Transverse colon (tissue), 4 donors: ENCODE results near the gene ALDH1A1. TPM values are rescaled to one million over a fixed set of nuclear protein-coding genes. Genes with fewer than 3 reads are reported as not detected.

Experiments used
- DNase-seq: peaks from one replicate; pipeline ENCODE4 v3.0.0-alpha.2; 2019
- H3K27ac ChIP-seq, 4 donors: fragments of 200-600 bp; sonication (generic); 2 replicates each; pipeline ENCODE4 v1.5.1; 2016 to 2018; ENCODE audit warnings: inconsistent platforms in 4 of 4
- H3K27me3 ChIP-seq: fragments of 200-600 bp; sonication (generic); 2 replicates; pipeline ENCODE4 v1.5.1; 2017; ENCODE audit warnings: inconsistent platforms
- H3K36me3 ChIP-seq, 4 donors: fragments of 200-600 bp; sonication (generic); 2 replicates each; pipeline ENCODE4 v1.5.1; 2017 to 2019; ENCODE audit warnings: inconsistent platforms in 4 of 4
- H3K4me1 ChIP-seq, 4 donors: fragments of 200-600 bp; sonication (generic); 2 replicates each; pipeline ENCODE4 v1.5.1; 2017 to 2020; ENCODE audit warnings: inconsistent platforms in 4 of 4
- H3K4me3 ChIP-seq, 4 donors: fragments of 200-600 bp; sonication (generic); 1 replicate in 1 of 4; 2 replicates in 3 of 4; pipeline versions ENCODE4 v1.5.1 to v1.6.1; 2017 to 2019; ENCODE audit warnings: inconsistent platforms in 4 of 4
- H3K9me3 ChIP-seq, 2 donors: fragments of 200-600 bp; sonication (generic); 2 replicates each; pipeline ENCODE4 v1.5.1; 2017 to 2019; ENCODE audit warnings: inconsistent platforms in 2 of 2
- EP300 ChIP-seq: sonication (generic); formaldehyde crosslinking; IDR thresholded peaks from one replicate; pipeline ENCODE4 v1.6.1; 2017; ENCODE audit warnings: antibody characterized with exemption, low read depth
- POLR2A ChIP-seq: fragments of 450-650 bp; IDR thresholded peaks from one replicate; pipeline ENCODE4 v1.6.1; 2016; ENCODE audit warnings: antibody characterized with exemption, mild to moderate bottlenecking, moderate library complexity
- POLR2AphosphoS5 ChIP-seq, 3 donors: sonication (generic); formaldehyde crosslinking; IDR thresholded peaks; one replicate each; pipeline ENCODE4 v1.6.1; 2016; ENCODE audit warnings: antibody characterized with exemption in 3 of 3
- WGBS, 2 donors: methylation state at CpG; one replicate each; pipeline ENCODE4 v1.1.5; 2018; ENCODE audit warnings: low coverage in 1 of 2; 5-methylcytosine and 5-hydroxymethylcytosine counted together
- in situ Hi-C, 4 donors: fragments of 200-750 bp; cut with MboI; loops; one replicate each; pipeline versions ENCODE4 v1.15.0 to v1.15.1; 2017; ENCODE audit warnings: low sequenced_read_pairs in 3 of 4, low pct_ligation_motif_present in 1 of 4, low pct_unique_long_range_greater_than_20kb in 1 of 4
- intact Hi-C: fragments of 100-400 bp; cut with DNase I; formaldehyde crosslinking; loops from one replicate; pipeline ENCODE4 v1.15.1; 2023; ENCODE audit warnings: low total_unique reads
- total RNA-seq, 4 donors: library from RNA; depleted of rRNA; stranded (reverse); fragments of >200 nt; gene quantifications; one replicate each; pipeline ENCODE4 v1.1.0, GENCODE V29; 2016
- TF ChIP-seq, protein P1 (sequence below), 5 experiments: fragments of 200-600 bp in 3 of 5; fragments of 450-650 bp in 2 of 5; sonication (generic) in 3 of 5; IDR thresholded peaks; 1 replicate in 2 of 5; 2 replicates in 3 of 5; pipeline ENCODE4 v1.5.1; 2016 to 2017; ENCODE audit warnings: antibody characterized with exemption in 5 of 5, inconsistent platforms in 3 of 5, mild to moderate bottlenecking in 2 of 5, moderate library complexity in 1 of 5

Gene ALDH1A1
- total RNA-seq, 4 donors from 2014 or later: 76.3 to 566 (median 288) TPM

DNA sequence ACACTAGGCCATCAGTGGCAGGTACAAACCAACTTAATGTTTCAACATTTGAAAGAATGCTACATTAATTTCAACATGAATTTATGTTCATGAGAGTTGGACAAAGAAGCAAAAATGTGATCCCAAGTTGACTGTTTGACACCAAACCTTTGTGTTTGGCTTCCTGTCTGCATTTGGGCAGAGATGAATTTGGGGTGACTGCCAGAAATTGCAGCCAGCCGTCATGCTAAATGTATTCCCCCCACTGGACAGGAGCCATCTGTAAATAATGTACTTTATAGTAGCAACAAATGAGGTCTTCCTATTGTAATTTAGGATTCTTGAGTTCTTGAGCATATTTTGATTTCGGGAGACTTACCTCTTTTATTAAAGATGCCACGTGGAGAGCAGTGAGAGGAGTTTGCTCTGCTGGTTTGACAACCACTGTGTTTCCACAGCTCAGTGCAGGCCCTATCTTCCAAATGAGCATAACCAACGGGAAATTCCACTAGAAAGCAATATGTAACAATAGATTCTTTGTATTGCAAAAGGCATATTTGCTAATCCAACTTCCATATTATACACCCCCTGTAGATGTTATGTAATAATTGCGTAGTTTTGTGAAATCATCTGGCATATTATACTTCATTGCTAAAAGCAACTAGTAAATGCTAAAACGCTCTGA lies 27.6 kb downstream of the ALDH1A1 start:
- intact Hi-C loops: no loop called here
- TF ChIP-seq POLR2AphosphoS5 (IDR thresholded peaks at IDR 0.05) (no peak), EP300 (no peak), POLR2A (no peak)

DNA sequence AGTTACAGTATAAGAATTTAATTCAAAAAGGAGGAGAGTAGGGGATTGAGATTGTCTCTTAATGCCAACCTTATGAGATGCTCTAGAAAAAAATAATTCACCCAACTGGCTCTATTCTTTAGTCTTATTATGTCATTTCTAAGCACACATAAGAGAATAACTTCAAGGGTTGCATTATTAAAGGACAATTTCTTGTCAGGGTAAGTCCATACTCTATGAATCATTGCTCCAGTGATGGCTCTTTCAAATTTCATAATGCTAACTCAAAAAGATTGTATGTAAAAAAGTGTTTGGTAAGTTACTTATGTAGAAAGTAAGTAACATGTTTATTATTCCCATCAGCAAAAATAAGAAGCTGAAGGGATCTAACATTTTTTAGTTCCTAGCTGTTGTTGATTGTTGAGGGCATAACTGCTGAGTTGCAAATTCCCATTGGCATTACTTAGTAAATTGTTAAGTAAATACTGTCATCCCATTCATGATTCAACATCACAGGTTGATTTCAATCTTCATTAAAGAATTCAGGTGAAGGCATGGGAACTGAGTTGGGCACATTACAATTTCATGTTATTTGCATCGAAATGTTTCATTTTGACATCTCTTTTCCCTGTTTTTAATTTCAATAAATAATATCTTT lies 28.6 kb downstream of the ALDH1A1 start:
- in situ Hi-C loops (no loop called here), intact Hi-C loops (no loop called here)
- H3K36me3 ChIP-seq: peaks cover 0 to 19% (median 3%) of the 10 kb centered on the region in 4 donors
- H3K27ac ChIP-seq: no peak overlapping the region
- H3K4me3 ChIP-seq: no peak overlapping the region
- no peaks in the 10 kb centered on the region for H3K9me3 ChIP-seq
- 89 to 90% methylated on average over 1 of the region's 1 CpG for WGBS, 2 donors
- peaks cover 0 to 9% (median 0%) of the 10 kb centered on the region in 4 donors for H3K4me1 ChIP-seq
- H3K27me3 ChIP-seq: no peaks in the 10 kb centered on the region
- no peak for TF ChIP-seq POLR2AphosphoS5 (IDR thresholded peaks at IDR 0.05)
- TF ChIP-seq POLR2A: no peak
- no peak for TF ChIP-seq EP300
- TF ChIP-seq, protein P1, sequence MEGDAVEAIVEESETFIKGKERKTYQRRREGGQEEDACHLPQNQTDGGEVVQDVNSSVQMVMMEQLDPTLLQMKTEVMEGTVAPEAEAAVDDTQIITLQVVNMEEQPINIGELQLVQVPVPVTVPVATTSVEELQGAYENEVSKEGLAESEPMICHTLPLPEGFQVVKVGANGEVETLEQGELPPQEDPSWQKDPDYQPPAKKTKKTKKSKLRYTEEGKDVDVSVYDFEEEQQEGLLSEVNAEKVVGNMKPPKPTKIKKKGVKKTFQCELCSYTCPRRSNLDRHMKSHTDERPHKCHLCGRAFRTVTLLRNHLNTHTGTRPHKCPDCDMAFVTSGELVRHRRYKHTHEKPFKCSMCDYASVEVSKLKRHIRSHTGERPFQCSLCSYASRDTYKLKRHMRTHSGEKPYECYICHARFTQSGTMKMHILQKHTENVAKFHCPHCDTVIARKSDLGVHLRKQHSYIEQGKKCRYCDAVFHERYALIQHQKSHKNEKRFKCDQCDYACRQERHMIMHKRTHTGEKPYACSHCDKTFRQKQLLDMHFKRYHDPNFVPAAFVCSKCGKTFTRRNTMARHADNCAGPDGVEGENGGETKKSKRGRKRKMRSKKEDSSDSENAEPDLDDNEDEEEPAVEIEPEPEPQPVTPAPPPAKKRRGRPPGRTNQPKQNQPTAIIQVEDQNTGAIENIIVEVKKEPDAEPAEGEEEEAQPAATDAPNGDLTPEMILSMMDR (IDR thresholded peaks at IDR 0.05): no peak
- no peak for DNase-seq

More for the DNA sequence above, 27.6 kb downstream of the ALDH1A1 start:
- Histone ChIP-seq H3K4me3 (no peak overlapping the region), H3K27ac (no peak overlapping the region), H3K9me3 (no peaks in the 10 kb centered on the region), H3K36me3 (peaks cover 0 to 19% (median 3%) of the 10 kb centered on the region in 4 donors), H3K4me1 (peaks cover 0 to 9% (median 0%) of the 10 kb centered on the region in 4 donors), H3K27me3 (no peaks in the 10 kb centered on the region)
- DNase-seq: no peak
- WGBS, 2 donors: 24 to 52% methylated on average over 3 to 6 of the region's 6 CpGs
- in situ Hi-C loops: no loop called here

DNA sequence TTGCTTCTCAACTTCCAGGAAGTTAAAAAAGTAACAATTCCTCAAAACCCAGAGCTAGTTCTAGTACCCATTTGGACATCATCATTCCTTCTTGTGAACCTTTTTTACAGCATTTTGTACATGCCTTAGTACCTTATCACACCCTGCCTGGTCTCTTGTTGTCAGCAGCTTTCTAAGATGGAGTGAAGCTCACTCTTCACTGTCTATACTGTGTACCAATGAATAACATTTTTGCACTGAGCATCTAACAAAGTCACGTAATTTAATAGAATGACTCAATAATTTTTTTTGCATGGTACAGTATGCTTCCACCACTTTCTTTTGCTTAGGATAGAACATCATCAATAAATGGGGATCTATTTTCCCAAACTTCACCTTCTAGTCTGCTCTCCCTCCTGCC lies 29.8 kb downstream of the ALDH1A1 start:
- WGBS, 2 donors: 88% methylated on average over 1 of the region's 1 CpG
- Histone ChIP-seq H3K4me1 (peaks cover 0 to 9% (median 0%) of the 10 kb centered on the region in 4 donors), H3K27me3 (no peaks in the 10 kb centered on the region), H3K27ac (no peak overlapping the region), H3K4me3 (no peak overlapping the region), H3K36me3 (peaks cover 0 to 19% (median 6%) of the 10 kb centered on the region in 4 donors), H3K9me3 (no peaks in the 10 kb centered on the region)
- DNase-seq: no peak
- no peak for TF ChIP-seq EP300
- TF ChIP-seq, protein P1 (IDR thresholded peaks at IDR 0.05): no peak
- TF ChIP-seq POLR2A: no peak
- no peak for TF ChIP-seq POLR2AphosphoS5 (IDR thresholded peaks at IDR 0.05)
- in situ Hi-C loops (no loop called here), intact Hi-C loops (no loop called here)

DNA sequence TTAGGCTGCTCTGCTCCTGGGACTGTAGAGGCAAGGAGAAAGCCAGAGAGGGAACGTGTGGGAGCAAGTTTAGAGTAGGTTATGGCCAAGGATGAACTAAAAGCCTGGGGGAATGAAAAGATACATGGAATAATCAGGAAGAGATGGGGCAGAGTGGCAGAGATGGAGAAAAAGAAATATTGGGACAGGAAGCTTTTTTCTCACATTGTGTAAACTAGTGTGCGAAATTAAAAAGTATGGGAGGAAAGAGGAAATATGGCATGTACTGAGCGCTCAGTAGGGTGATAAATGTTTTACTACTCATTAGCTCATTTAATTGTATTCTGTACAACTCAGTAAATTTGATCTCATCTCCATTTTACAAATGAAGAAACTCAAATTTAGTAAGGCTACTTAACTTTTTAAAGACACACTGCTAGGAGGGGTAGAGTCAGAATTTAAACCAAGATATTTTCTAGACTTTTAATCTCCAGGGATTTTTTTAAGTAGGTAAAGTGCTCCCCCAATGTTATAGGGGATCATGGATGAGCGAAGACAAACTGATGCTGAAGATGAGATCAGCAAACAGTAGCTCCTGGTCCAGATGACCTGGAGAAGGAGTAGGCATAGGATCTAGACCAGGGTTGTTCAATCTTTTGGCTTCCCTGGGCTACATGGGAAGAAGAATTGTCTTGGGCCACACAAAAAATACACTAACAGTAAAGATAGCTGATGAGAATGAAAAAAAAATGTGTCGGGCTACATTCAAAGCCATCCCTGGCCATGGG lies 30.8 kb downstream of the ALDH1A1 start:
- in situ Hi-C loops: no loop called here
- DNase-seq: no peak
- Histone ChIP-seq H3K36me3 (peaks cover 0 to 19% (median 9%) of the 10 kb centered on the region in 4 donors), H3K4me1 (peaks cover 0 to 9% (median 0%) of the 10 kb centered on the region in 4 donors), H3K4me3 (no peak overlapping the region), H3K9me3 (no peaks in the 10 kb centered on the region), H3K27me3 (no peaks in the 10 kb centered on the region), H3K27ac (no peak overlapping the region)
- WGBS, 2 donors: 82 to 83% methylated on average over 4 to 5 of the region's 5 CpGs
- intact Hi-C loops: no loop called here
- TF ChIP-seq POLR2A (no peak), EP300 (no peak), POLR2AphosphoS5 (IDR thresholded peaks at IDR 0.05) (no peak)
- TF ChIP-seq, protein P1 (IDR thresholded peaks at IDR 0.05): no peak
